ENCODE data around the gene SEC24B. TPM values are rescaled to one million over a fixed set of nuclear protein-coding genes. Genes with fewer than 3 reads are reported as not detected.

The SEC24B gene
- total RNA-seq (2022; extraction: Qiagen RNA extraction), result 16.0 to 25.6 TPM (median 23.0 TPM) in 5 replicates

DNA sequence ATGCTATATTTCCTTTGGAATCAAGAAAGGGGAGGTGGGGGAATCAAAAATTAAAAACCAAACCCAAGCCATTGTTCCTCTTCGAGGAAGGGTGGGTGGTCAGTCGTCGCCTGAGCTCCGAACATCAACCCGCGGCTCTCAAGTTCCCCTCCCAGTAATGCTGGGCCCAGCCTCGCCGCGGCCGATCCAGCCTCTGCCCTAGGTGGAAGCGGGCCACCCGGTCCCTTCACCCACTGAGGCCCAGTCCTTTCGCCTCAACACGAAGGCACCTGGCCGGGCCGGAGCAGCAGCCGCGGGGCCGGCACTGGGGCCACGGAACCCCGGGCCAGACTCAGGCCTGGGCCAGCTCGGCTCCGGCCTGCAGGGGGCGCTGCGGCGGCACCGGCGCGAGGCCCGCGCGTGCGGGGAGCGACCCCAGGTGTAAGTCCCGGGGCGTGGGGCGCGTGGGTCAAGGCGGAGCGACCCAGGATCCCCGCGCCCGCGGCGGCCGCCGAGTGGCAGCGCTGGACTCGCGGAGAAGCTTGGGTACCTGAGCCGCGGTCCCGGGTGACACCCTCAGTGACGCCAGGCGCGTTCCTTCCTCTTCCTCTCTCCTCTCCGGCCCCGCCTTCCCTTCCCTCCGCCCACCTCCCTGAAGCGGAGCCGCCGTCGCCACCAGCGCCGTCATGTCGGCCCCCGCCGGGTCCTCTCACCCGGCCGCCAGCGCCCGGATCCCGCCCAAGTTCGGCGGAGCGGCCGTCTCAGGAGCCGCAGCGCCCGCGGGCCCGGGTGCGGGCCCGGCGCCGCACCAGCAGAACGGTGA lies at the start of gene SEC24B:
SEC24B (plus strand) TSS at position 611 of the 802 bp plus-strand sequence; CDS start at position 666, 55 bp downstream.

DNA sequence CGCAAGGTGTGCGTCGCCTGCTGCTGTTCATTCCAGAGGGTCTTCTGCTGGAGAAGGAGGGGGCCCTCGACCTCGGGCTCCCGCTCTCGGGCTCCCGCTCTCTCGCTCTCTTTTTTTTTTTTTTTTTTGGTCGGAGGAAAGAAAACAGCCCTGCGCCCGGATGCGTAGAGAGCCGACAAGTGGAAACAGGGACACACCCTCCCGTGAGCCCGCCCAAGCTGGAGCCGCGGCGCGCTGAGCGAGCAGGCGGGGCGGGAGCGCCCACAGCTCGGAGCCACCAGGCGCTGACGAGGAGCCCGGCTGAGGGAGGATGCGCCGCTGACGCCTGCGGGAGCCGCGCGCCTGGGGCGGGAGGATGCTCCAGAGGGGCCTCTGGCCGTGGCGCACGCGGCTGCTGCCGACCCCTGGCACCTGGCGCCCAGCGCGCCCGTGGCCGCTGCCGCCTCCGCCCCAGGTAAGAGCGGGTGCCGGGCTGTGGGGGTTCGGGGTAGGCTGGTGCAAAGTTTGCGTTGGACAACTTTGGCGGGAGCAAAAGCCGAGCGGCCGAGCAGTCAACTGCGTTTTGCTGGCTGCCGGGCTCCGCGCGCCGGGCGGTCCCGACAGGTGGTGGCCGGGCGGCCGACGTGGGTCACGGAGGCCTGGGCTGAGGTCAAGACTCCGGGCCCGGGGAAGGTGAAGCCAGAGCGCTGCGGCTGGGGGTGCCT lies 126.5 kb downstream of the SEC24B start, which contains the start of gene MCUB:
MCUB (plus strand) TSS at position 264 of the 704 bp plus-strand sequence; CDS start at position 356, 92 bp downstream.

Other genes with a start within 250 kb of the SEC24B start
- not detected in 5 replicates for gene COL25A1, start 131.2 kb upstream of the SEC24B start, total RNA-seq (2022; extraction: Qiagen RNA extraction)
- gene MCUB, start 126.4 kb downstream of the SEC24B start, total RNA-seq (2022; extraction: Qiagen RNA extraction), result 10.5 to 20.6 TPM (median 18.8 TPM) in 5 replicates